Measurements from ENCODE around the gene ZBTB45. TPM values are rescaled to one million over a fixed set of nuclear protein-coding genes. Genes with fewer than 3 reads are reported as not detected.

Gene ZBTB45
- total and polyA plus RNA-seq, 2 donors: 3.3 to 18.4 TPM

- WGBS: 91% methylated on average over 8 of the region's 8 CpGs
- DNase-seq (ENCODE audit: extremely low spot score): no peak
- Histone ChIP-seq H3K36me3 (ENCODE audit: insufficient read depth) (no peaks in the 10 kb centered on the region), H3K4me1 (ENCODE audit: insufficient read depth) (peaks cover 2% of the 10 kb centered on the region), H3K27ac (ENCODE audit: low read depth) (no peak overlapping the region), H3K4me3 (ENCODE audit: low read depth, low read length) (no peak overlapping the region)
Observed at GRCh38 chr19:58536852-58537798, 17.5 kb upstream of the ZBTB45 start.

GRCh38 chr19:58535857-58536256, 16.2 kb upstream of the ZBTB45 start:
- H3K4me3 ChIP-seq (ENCODE audit: low read depth, low read length): no peak overlapping the region
- H3K4me1 ChIP-seq (ENCODE audit: insufficient read depth): peaks cover 2% of the 10 kb centered on the region
- H3K27ac ChIP-seq (ENCODE audit: low read depth): no peak overlapping the region
- WGBS: 87% methylated on average over 3 of the region's 3 CpGs
- no peaks in the 10 kb centered on the region for H3K36me3 ChIP-seq (ENCODE audit: insufficient read depth)
- no peak for DNase-seq (ENCODE audit: extremely low spot score)

GRCh38 chr19:58531034-58531840, 11.6 kb upstream of the ZBTB45 start:
- H3K36me3 ChIP-seq (ENCODE audit: insufficient read depth): no peaks in the 10 kb centered on the region
- H3K27ac ChIP-seq (ENCODE audit: low read depth): no peak overlapping the region
- no peak for DNase-seq (ENCODE audit: extremely low spot score)
- no peak overlapping the region for H3K4me3 ChIP-seq (ENCODE audit: low read depth, low read length)
- 60% methylated on average over 10 of the region's 10 CpGs for WGBS
- H3K4me1 ChIP-seq (ENCODE audit: insufficient read depth): no peaks in the 10 kb centered on the region

DNA sequence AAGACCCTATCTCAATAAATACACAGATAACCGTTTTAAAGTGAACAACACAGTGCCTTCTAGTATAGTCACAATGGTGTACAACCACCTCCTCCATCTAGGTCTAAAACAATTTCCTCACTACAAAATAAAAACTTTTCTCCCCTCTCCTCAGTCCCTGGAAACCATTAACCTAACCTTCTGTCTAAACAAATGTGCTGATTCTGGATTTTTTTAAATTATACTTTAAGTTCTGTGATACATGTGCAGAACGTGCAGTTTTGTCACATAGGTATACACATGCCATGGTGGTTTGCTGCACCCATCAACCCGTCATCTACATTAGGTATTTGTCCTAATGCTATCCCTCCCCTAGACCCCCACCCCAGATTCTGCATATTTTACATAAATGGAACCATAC, 9.8 kb upstream of the ZBTB45 start:
- 76% methylated on average over 3 of the region's 3 CpGs for WGBS
- DNase-seq (ENCODE audit: extremely low spot score): no peak
- no peaks in the 10 kb centered on the region for H3K4me1 ChIP-seq (ENCODE audit: insufficient read depth)
- no peaks in the 10 kb centered on the region for H3K36me3 ChIP-seq (ENCODE audit: insufficient read depth)
- H3K4me3 ChIP-seq (ENCODE audit: low read depth, low read length): no peak overlapping the region
- no peak overlapping the region for H3K27ac ChIP-seq (ENCODE audit: low read depth)

GRCh38 chr19:58522709-58523108, 3.1 kb upstream of the ZBTB45 start:
- H3K27ac ChIP-seq (ENCODE audit: low read depth): no peak overlapping the region
- no peaks in the 10 kb centered on the region for H3K36me3 ChIP-seq (ENCODE audit: insufficient read depth)
- no peaks in the 10 kb centered on the region for H3K4me1 ChIP-seq (ENCODE audit: insufficient read depth)
- H3K4me3 ChIP-seq (ENCODE audit: low read depth, low read length): no peak overlapping the region
- 81% methylated on average over 3 of the region's 3 CpGs for WGBS
- no peak for DNase-seq (ENCODE audit: extremely low spot score)

DNA sequence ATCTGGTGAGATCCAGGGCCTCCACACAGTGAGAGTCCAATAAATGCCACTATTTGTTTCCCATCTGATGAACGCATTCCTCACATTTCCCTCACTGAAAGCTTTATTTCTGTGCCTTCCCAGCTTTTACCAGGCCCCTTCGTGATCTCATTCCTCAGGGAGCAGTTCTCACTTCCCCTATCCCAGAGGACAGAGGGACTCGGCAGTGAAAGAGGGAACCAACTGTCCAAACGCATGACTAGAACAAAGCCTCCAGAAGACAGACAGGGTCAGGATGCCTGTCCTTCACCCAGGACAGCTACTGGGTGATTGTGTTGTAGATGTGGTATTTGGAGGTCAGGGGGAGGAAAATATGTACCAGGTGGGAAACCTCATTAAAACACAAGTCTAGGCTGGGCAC, 2.0 kb upstream of the ZBTB45 start:
- no peak for DNase-seq (ENCODE audit: extremely low spot score)
- H3K27ac ChIP-seq (ENCODE audit: low read depth): no peak overlapping the region
- WGBS: 62% methylated on average over 4 of the region's 4 CpGs

DNA sequence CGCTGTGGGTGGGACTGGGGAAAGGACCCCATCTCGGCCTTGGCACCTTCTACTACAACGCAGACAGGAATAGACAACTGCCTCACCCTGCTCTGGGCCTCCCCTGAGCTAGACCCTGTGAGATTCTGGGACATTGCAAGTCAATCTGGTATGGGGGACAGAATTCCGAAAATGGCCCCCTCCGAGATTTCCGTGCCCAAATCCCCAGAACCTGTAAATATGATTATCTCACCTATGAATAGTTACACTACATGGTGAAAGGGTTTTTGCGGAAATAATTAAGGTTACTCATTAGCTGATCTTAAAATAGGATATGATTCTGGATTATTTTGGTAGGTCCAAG, 618 bp upstream of the ZBTB45 start:
- peaks cover 3% of the 10 kb centered on the region for H3K36me3 ChIP-seq (ENCODE audit: insufficient read depth)
- WGBS: 5% methylated on average over 7 of the region's 7 CpGs
- peak overlapping the region; percentile 90 for H3K27ac ChIP-seq (ENCODE audit: low read depth)
- no peak for DNase-seq (ENCODE audit: extremely low spot score)
- no peaks in the 10 kb centered on the region for H3K4me1 ChIP-seq (ENCODE audit: insufficient read depth)
- peak overlapping the region; percentile 63 for H3K4me3 ChIP-seq (ENCODE audit: low read depth, low read length)

More for the DNA sequence above, 2.0 kb upstream of the ZBTB45 start:
- no peaks in the 10 kb centered on the region for H3K4me1 ChIP-seq (ENCODE audit: insufficient read depth)
- no peak overlapping the region for H3K4me3 ChIP-seq (ENCODE audit: low read depth, low read length)
- H3K36me3 ChIP-seq (ENCODE audit: insufficient read depth): peaks cover 3% of the 10 kb centered on the region

DNA sequence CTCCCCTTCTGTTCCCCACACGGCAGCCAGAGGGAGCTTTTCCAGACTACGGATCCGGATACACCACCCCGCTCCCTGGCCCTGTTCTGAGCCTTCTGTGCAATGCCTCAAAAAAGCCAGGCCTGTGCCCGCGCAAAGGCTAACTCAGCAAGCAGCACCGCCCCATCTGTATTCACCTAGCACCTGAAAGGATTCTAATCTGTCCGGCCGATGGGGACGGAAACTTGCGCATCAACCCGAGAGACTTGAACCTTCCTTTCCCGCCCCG, 589 bp downstream of the ZBTB45 start:
- under 1% methylated on average over 14 of the region's 14 CpGs for WGBS
- Histone ChIP-seq H3K27ac (ENCODE audit: low read depth) (peak overlapping the region; percentile 90), H3K4me1 (ENCODE audit: insufficient read depth) (no peaks in the 10 kb centered on the region), H3K36me3 (ENCODE audit: insufficient read depth) (peaks cover 3% of the 10 kb centered on the region), H3K4me3 (ENCODE audit: low read depth, low read length) (peak overlapping the region; percentile 63)
- no peak for DNase-seq (ENCODE audit: extremely low spot score)

DNA sequence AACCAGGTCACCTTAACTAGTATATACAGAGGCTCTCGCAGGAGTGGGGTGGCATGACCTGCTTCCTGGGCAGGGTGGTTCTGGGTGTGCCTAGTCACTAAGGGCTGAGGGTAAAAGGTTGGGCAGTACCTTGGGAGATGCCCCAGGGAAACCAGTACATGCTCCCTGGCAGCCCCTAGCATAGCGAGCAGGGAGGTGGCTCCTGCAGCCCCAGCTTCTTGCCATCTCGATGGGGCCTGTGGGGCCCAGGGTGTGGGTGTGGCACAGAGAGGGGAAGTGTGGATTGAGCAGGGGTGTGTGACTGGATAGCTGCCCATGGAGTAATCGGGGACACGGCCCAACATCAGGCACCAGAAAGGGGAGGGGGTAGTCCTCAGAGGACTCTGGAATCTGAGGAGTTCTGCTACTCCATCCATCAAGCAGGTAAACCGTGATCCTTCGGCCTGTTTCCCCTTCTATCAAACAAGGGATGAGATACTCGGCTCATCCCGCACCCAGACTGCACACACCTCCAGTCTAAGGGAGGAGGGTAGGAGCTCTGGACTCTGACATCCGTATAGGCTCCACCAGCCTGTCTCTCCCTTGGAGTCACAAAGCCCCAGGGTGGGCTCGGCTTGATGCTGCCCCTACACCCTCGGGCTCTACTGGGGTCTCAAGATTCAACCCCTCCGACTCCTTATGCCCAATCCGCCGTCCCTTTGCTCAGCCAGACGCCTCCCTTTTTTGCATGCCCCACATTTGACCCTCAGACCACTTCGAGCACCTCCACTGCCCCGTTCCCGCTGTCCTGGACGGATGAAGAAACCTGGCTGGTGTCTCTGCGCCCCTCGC, 1.1 kb downstream of the ZBTB45 start:
- peak overlapping the region; percentile 63 for H3K4me3 ChIP-seq (ENCODE audit: low read depth, low read length)
- peaks cover 3% of the 10 kb centered on the region for H3K36me3 ChIP-seq (ENCODE audit: insufficient read depth)
- 9% methylated on average over 22 of the region's 22 CpGs for WGBS
- H3K4me1 ChIP-seq (ENCODE audit: insufficient read depth): no peaks in the 10 kb centered on the region
- DNase-seq (ENCODE audit: extremely low spot score): no peak
- H3K27ac ChIP-seq (ENCODE audit: low read depth): peak overlapping the region; percentile 90

GRCh38 chr19:58516964-58517833, 2.4 kb downstream of the ZBTB45 start:
- Histone ChIP-seq H3K27ac (ENCODE audit: low read depth) (no peak overlapping the region), H3K4me3 (ENCODE audit: low read depth, low read length) (no peak overlapping the region), H3K36me3 (ENCODE audit: insufficient read depth) (peaks cover 3% of the 10 kb centered on the region), H3K4me1 (ENCODE audit: insufficient read depth) (no peaks in the 10 kb centered on the region)
- no peak for DNase-seq (ENCODE audit: extremely low spot score)
- 92% methylated on average over 65 of the region's 65 CpGs for WGBS

DNA sequence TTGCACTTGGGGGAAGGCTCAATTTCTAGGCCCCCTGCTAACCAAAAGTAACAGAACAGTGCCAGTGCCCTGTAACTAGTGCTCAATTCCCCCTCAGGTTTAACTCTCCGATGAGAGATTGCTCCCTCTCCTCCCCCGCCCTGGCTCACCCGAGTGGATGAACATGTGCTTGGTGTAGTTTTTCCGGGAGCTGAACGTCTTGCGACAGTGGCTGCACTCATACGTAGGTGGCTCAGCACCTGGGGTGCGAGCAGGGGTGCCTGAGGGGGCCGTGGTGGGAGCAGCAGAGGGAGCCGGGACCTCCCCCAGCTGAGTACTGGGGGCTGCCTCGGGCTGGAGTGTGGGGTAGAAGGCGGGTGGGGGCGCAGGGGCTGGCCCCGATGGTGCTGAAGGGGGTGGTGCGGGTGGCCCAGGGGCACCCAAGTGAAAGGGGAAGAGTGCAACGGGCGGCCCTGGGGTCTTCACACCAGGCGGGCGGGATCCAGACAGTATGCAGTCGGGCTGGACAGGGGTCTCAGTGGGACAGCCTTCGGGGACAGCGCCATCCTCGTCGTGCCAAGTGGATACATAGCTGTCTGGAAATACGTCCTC, 3.3 kb downstream of the ZBTB45 start:
- Histone ChIP-seq H3K4me3 (ENCODE audit: low read depth, low read length) (no peak overlapping the region), H3K27ac (ENCODE audit: low read depth) (no peak overlapping the region), H3K36me3 (ENCODE audit: insufficient read depth) (peaks cover 3% of the 10 kb centered on the region), H3K4me1 (ENCODE audit: insufficient read depth) (no peaks in the 10 kb centered on the region)
- WGBS: 91% methylated on average over 25 of the region's 25 CpGs
- DNase-seq (ENCODE audit: extremely low spot score): no peak

DNA sequence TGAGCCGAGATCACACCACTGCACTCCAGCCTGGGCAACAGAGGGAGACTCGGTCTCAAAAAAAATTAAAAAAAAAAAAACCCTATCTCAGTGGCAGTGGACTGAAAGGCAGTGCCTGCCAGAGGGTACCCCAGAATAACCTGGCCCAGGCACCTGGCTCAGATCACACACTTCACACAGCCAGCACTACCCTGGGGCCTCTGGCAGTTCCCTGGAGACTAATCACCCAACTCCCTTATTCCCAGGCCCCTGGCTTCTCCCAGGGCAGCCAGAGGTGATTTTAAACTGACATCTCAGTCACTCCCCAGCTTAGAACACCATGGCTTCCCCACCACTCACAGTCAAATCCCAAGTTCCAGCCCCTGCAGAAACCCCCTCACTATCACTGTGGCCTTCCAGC, 4.4 kb downstream of the ZBTB45 start:
- WGBS: 91% methylated on average over 2 of the region's 2 CpGs
- no peak for DNase-seq (ENCODE audit: extremely low spot score)
- Histone ChIP-seq H3K4me1 (ENCODE audit: insufficient read depth) (no peaks in the 10 kb centered on the region), H3K27ac (ENCODE audit: low read depth) (no peak overlapping the region), H3K4me3 (ENCODE audit: low read depth, low read length) (no peak overlapping the region), H3K36me3 (ENCODE audit: insufficient read depth) (peaks cover 3% of the 10 kb centered on the region)
